Measurements from ENCODE around the gene TMX1. TPM values are rescaled to one million over a fixed set of nuclear protein-coding genes. Genes with fewer than 3 reads are reported as not detected.

Gene TMX1
- total RNA-seq, 1 donor from 2014 or later: 22.0 TPM

DNA sequence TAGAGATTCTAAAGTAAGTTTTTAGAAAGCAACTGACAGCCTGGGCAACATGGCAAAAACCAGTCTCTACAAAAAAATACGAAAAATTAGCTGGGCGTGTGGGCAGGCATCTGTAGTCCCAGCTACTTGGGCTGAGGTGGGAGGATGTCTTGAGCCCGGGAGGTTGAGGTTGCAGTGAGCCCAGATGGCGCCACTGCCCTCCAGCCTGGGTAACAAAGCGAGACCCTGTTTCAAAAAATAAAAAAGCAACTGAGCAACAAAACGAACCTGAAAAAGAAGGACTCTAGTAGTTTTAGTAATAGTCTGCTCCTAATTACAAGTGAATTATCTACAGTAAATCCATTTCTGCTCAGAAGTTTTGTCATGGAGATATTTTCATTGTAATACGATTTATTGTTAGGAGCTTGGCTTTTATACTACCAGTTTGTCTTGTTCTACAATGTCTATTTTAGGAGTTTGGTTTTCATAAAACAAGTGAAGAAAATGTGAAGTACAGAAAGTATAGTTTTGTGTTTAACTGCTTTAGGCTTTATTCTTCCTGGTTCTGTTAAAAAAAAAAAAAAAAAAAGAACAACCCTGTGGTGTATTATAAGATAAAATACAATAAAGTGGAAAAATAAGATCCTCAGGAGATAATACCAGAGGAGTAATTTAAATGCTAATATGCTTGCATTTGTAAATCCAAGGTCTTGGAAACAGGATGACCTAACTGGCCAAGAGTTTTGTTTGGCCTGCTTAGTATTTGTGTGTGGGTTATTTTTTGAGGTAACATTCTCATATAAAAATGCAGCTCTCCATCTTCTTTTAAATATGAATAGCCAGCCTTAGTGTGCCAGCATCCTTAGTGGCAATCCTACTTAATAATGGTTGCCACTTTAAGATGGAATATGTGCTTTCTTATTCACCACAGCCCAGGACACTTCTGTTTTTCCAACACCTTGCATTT lies 2.8 kb downstream of the TMX1 start:
- FAIRE-seq: no peak
- no peak for DNase-seq (ENCODE audit: low spot score in 2 of 2)

DNA sequence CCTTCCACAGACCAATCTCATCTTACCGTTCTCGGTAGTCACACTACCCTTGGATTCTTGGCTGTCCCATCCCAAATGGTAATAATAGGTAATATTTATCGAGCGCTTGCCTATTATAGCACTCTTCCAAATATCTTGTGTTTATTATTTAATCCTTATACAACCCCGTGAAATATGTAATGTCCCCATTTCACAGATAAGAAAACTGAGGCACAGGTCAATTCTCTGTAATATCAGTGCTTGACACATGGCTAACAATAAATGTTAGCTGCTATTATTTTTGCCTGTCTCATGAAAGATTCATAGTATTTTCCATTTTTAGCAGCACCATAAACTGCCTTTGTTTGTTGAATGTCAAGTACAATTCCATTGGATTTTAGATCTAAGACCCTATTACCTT lies 4.5 kb downstream of the TMX1 start:
- FAIRE-seq: no peak

DNA sequence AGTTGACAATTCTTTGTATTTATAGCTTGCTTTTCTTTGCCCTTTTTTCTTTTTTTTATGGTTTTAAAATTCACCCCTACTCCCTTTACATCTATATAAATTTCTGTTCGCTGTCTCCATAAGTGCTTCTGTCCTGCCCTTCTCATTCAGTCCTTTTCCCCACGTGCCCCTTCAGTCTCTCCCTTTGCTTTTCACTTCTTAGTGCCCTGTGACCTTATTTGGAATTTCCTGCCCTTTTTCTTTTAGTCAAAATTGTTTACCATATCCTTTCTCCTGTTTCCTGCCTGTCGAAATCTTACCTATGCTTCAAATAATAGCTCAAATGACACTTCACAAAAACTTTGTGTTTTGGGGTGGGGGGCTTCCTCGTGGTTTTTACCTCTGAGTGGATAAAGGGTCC lies 6.0 kb downstream of the TMX1 start:
- FAIRE-seq (no peak), DNase-seq (ENCODE audit: low spot score in 2 of 2) (no peak)

More for the DNA sequence above, 4.5 kb downstream of the TMX1 start:
- DNase-seq (ENCODE audit: low spot score in 2 of 2): no peak

DNA sequence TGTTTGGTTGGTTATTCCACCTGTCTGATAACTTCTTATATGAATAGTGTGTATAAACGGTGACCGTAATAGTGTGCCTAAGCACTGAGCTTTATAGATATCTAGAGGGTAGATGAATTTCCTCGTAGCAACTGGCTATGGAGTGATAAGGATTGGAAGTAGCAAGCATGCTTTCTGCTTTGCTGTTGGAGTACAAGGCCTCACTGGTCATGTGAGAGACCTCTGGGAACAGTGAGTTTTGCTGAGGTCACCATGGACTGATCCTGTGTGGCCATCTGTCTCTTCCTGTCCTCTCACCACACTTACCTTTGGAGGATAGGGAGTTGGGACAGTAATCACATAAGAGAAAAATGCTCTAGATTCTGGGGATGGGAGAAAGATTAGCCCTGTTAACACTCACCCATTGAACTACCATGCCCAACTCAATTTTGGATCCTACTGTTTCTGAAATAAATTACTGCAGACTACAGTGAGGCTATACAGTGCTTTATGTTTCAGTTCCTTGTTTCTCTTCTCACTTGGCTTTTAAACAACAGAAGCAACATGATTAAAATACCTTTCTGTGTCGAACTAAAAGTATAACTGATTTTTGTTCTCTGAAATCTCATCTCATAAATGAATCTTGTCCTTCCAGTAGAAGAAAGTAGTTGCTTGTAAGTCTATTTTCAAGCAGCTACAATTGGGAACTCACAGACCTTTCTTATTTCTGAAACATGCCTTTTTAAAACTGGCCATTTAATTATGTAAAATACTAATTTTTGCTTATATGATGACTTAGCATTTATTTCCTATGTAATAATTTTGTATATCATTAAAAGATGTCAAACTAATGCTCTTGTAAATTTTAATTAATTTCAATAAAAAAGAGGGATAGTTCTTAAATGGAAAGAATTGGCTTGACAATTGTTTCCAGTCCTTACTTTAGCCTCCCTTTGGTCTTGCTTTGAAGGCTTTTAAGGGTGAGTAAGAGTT lies 8.3 kb downstream of the TMX1 start:
- FAIRE-seq (peak; percentile 10), DNase-seq (ENCODE audit: low spot score in 2 of 2) (no peak)

DNA sequence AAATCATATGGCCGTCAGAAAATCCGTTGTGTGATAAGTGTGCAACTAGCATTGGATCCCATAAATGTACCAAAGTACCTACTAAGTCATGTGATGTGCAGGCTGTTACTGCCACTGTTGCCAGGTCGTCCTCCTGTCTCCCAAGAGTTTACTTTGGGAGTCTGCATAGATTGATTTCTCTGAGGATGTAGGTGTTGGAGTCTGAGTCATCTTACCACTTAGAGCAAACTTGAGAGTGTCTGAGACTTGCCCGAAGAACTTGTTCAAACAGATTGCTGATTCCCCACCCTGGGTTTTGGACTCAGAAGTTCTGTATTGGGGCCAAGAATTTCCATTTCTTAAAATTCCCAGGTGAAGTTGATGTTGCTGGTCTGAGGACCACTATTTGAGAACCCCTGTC lies 11.4 kb downstream of the TMX1 start:
- FAIRE-seq: no peak
- no peak for DNase-seq (ENCODE audit: low spot score in 2 of 2)

DNA sequence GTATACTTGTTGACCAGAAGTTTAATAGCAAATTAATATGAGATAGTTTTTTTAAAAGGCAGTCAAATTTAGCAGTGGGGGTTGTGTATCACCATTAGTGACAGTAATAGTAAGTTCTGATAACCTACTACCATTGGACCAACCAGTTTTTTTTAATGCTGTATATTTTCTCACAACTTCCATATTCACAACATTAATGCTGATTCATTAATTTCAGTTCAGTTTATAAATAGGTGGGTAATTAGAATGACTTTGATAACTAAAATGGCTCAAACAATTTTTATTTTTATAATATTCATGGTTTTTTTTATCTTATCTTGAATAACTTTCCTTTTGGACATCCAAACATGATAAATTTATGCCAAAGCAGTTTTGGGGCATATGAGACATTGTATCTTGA lies 13.8 kb downstream of the TMX1 start:
- DNase-seq (ENCODE audit: low spot score in 2 of 2): no peak
- FAIRE-seq: no peak

DNA sequence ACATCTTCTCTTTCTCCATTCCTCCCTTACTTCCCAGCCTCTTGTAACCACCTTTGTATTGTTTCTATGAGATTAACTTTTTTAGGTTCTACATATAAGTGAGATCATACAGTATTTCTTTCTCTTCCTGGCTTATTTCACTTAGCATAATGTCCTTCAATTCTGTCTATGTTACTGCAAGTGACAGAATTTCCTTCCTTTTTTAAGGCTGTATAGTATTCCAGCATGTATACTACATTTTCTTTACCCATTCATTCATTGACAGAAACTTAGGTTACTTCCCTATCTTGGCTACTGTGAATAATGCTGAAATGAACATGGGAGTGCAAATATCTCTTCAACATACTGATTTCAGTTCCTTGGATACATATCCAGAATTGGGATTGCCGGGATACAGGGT lies 18.2 kb downstream of the TMX1 start:
- FAIRE-seq (no peak), DNase-seq (ENCODE audit: low spot score in 2 of 2) (no peak)

DNA sequence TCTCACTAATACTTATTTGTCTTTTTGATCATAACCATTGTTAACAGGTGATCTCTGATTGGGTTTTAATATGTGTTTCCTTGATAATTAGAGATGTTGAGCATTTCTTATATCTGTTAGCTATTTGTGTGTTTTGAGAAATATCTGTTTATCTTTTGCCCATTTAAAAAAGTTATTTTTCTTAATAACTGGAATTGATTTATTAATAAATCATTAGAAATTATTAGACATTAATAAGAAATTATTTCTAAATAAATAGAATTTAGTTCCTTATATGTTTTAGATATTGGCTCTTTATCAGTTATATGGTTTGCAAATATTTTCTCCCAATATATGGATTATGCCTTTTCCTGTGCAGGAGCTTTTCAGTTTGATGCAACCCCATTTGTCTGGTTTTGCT lies 18.7 kb downstream of the TMX1 start:
- FAIRE-seq (peak; percentile 94), DNase-seq (ENCODE audit: low spot score in 2 of 2) (no peak)

DNA sequence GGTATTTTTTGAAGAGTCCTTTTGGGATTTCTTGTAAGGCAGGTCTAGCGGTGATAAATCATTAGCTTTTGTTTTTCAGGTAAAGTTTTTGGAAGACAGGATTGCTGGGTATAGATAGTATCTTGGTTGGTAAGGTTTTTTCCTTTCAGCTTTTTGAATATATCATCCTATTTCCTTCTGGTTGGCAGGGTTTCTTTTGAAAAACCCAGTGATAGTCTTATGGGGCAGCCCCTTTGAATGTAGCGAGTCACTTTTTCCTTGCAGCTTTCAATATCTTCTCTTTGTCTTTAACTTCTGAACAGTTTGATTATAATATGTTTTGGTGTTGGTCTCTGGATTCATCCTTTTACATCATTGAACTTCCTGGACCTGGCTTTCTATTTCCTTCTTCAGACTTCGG lies 20.2 kb downstream of the TMX1 start:
- FAIRE-seq (no peak), DNase-seq (ENCODE audit: low spot score in 2 of 2) (no peak)

DNA sequence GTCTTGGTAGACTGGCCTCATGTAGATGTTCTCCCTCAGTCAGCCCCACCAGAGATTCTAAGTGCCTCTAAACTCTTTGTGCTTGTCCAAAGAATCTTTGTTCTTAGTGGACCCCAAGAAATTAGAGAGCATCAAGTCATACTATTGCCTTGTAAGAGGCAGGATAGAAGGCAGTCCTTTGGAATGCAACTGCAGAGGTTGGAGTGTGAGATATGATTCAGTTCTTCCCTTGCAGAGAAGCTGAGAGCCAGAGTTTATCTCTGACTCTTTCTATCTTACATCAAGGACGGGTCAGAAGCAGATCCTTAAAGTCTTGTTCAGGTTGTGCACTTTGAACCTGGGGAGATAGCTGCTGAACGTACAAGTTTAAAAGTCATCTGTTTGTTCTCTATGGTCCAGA lies 21.1 kb downstream of the TMX1 start:
- FAIRE-seq: no peak
- DNase-seq (ENCODE audit: low spot score in 2 of 2): no peak

DNA sequence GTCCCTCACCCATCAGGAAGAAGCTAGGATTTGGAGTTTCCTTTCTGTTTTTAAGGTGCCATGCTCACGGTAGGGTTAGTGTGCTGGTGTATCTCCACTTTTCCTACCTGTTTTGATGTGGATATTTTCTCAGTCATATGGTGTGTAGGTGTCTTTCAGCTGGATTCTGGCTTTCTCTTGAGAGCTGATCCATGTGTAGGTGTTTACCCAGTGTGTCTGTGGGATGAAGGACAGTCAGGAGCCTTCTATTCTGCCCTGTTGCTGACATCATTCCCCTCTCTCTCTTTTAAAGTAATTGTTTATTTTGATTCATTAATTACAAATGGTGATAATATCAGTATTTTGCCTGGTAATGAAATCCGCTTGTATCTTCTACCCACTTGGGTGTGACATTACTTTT lies 22.8 kb downstream of the TMX1 start:
- no peak for FAIRE-seq
- peak in 1 of 2 donors; percentile 10 for DNase-seq (ENCODE audit: low spot score in 2 of 2)

DNA sequence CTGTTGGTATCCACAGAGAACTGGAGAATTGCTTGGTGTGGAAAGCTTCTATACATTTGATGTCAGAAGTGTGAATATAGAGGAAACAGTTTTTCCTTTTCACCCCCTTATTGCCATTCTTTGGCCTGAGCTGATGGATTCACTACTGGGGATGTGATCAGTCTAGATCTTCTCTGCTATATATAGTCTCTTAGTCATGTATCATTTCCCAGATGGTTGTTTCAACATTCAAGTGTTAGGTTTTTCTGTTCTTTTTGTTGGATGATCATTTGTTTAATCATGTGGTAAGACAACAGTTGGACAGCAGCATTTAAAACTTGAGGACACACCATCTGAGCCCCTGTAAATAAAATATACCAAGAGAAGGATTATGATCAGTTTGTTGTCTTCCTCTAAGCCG lies 29.6 kb downstream of the TMX1 start:
- FAIRE-seq: no peak
- DNase-seq (ENCODE audit: low spot score in 2 of 2): no peak

DNA sequence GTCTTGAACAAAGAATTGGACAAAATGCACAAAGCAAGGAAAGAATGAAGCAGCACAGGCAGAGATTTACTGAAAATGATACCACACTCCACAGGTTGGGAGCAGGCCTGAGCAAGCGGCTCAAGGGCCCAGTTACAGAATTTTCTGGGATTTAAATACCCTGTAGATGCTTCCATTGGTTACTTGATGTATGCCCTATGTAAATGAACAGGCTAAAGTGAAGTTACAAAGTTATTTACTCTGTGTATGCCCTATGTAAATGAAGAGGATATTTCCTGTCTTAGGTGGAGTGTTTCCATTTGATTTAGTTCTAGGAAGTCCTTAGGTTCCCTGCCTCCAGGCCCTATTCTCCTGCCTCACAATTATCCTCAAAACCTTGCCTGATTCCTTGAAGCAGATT lies 36.6 kb downstream of the TMX1 start:
- FAIRE-seq: no peak

DNA sequence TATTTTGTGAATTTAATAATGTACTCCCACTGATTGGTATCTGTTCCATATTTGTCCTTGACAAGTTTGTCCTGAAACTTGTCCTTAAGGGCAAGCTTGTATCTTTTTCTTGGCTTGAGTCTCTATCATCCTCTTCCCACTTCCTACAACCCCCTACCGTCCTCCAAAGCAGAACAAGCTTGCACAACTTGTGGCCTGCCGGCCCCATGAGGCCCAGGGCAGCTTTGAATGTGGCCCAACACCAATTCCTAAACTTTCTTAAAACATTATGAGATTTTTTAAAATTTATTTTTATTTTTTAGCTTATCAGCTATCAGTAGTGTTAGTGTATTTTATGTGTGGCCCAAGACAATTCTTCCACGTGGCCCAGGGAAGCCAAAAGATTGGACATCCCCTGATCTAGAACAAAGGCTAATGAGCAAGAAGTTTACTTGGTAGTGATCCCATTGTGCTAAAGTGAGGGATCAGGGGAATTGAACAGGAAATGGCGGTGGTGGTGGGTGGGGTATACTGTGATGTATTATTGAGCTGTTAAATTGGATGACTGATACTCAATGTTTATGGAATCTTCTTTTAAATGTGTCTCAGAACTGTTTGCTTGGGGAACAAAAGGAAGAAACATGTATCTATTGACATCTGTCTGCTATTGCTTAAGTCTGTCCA lies 37.8 kb downstream of the TMX1 start:
- DNase-seq (ENCODE audit: low spot score in 2 of 2) (no peak), FAIRE-seq (no peak)

More for the DNA sequence above, 36.6 kb downstream of the TMX1 start:
- DNase-seq (ENCODE audit: low spot score in 2 of 2): no peak

DNA sequence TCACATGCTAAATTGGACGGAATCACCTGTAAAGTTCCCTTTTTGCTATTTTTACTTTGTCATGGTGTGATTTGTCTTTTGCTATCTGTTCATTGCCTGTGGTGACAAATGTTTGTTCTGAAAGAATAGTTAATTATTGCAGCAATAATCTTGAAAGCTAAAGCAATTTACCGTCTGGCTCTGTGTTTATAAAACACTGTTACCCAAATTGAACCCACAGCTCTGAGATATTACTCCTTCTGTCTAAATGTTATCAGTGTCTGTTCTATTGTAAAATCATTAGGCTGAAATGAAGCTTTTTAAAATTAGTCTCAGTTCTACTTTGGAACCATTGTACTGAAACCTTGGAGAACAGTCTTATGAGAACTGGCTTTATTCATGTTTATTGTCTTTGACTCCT lies 42.5 kb downstream of the TMX1 start:
- FAIRE-seq (no peak), DNase-seq (ENCODE audit: low spot score in 2 of 2) (no peak)

DNA sequence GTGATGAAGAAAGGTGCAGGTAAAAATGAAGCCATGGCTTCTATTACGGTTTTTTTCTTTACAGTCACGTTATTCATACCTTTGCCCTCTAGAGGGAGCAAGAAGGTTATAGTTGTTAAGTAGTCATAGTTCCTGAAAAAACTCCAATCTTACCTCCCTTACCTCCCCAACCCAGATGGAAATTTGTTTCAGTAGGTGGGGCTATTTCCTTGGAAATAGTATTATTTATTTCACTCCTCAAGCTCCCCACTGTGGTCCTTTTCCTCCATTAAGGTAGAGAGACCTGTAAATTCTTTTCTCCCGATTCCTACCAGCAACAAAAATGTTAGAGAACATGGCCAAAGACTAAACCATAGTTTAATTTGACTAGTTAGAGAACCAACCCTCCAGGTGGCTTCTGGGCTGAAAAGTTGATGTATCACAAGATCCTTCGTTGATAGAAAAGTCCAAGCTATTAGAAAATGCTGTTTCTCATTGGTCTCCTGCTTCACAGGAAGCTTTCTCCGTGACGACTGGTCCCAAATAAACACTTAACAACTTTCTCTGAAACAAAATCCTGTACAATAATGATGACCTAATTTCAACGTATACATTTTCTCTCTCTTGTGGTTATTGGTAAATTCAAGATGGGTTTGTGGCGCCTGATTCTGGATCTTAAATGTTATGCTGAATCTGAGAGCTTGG lies 43.5 kb downstream of the TMX1 start:
- FAIRE-seq (peak; percentile 47), DNase-seq (ENCODE audit: low spot score in 2 of 2) (peak; percentile 11 to 52)

DNA sequence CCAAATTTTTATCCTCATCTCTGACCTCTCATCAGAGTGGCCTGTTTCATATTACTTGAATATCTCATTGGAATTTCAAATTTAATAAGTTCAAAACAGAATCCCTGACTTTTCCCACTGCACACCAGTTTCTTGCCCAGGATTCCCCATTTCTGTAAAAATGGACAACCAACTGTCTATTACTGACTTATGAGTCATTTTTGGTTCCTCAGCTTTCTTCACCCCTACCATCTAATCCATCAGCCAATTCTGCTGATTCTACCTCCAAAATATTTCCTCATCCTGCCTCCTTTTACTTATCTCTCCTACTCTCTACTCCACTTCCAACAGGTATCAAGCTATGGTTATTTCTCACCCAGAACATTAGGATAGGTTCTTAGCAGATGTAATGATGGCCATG lies 44.2 kb downstream of the TMX1 start:
- FAIRE-seq (no peak), DNase-seq (ENCODE audit: low spot score in 2 of 2) (no peak)

DNA sequence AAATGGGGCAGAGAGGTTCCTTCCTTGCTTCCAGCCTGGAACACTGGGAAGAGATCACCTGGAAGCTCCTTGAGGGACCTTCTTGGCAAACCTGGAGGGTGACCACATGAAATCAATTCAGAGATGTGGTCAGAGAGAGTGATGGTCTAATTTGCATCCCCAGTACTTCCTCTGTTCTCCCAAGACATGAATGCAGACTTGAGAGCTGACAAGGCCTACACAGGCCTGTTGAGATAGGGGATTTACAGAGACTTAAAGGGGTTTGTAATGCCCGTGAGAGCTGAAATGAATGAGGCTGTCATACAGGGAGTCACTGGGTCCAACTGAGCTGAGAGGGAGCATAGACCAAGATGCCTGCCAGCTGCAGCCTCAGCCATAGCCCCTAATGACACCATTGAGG lies 45.1 kb downstream of the TMX1 start:
- DNase-seq (ENCODE audit: low spot score in 2 of 2): no peak
- no peak for FAIRE-seq

DNA sequence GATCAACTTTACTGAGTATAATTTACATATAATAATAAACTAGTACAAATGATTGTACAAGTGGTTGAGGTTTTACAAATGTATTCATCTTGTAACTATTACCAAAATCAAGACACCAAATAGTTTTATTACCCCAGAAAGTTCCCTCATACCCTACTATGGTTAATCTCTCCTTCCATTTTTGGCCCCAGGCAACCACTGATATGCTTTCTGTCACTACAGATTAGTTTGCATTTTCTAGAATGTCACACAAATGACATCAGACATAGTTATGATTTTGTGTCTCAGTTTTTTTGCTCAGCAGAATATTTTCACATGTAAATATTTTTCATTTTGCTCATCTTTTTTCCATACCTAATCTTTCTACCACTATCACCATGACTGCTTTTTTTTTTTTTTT lies 49.1 kb downstream of the TMX1 start:
- FAIRE-seq (no peak), DNase-seq (ENCODE audit: low spot score in 2 of 2) (no peak)

DNA sequence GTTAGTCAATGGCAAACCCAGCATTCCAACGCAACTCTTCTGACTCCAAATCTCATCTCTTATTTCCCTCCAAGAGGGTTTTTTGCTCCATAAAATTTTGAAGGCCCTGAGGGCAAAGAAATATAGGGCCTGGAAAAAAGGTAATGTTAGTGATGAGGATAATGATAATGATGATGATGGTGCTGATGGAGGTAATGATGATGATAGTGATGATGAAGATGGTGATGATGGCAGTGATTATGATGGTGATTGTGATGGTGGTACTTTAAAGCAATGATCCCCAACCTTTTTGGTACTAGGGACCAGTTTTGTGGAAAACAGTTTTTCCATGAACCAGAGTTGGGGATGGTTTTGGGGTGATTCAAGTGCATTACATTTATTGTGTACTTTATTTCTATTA lies 50.1 kb downstream of the TMX1 start:
- FAIRE-seq: no peak
- no peak for DNase-seq (ENCODE audit: low spot score in 2 of 2)

Data from frontal cortex (tissue), 4 donors.